Measurements from ENCODE around the gene CC2D2A.

The CC2D2A gene

GRCh38 chr4:15478724-15479088 lies 9.0 kb downstream of the CC2D2A start:
- no peaks in the 10 kb centered on the region for H3K27me3 ChIP-seq
- TF ChIP-seq, protein P1, sequence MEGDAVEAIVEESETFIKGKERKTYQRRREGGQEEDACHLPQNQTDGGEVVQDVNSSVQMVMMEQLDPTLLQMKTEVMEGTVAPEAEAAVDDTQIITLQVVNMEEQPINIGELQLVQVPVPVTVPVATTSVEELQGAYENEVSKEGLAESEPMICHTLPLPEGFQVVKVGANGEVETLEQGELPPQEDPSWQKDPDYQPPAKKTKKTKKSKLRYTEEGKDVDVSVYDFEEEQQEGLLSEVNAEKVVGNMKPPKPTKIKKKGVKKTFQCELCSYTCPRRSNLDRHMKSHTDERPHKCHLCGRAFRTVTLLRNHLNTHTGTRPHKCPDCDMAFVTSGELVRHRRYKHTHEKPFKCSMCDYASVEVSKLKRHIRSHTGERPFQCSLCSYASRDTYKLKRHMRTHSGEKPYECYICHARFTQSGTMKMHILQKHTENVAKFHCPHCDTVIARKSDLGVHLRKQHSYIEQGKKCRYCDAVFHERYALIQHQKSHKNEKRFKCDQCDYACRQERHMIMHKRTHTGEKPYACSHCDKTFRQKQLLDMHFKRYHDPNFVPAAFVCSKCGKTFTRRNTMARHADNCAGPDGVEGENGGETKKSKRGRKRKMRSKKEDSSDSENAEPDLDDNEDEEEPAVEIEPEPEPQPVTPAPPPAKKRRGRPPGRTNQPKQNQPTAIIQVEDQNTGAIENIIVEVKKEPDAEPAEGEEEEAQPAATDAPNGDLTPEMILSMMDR (IDR thresholded peaks at IDR 0.05; ENCODE audit: low read depth, low read length), result no peak
- no peak for DNase-seq
- H3K4me3 ChIP-seq (ENCODE audit: low read depth, low read length), result peak overlapping the region; percentile 74
- no peaks in the 10 kb centered on the region for H3K9me3 ChIP-seq
- peaks cover 8% of the 10 kb centered on the region for H3K36me3 ChIP-seq
- H3K4me1 ChIP-seq, result no peaks in the 10 kb centered on the region

DNA sequence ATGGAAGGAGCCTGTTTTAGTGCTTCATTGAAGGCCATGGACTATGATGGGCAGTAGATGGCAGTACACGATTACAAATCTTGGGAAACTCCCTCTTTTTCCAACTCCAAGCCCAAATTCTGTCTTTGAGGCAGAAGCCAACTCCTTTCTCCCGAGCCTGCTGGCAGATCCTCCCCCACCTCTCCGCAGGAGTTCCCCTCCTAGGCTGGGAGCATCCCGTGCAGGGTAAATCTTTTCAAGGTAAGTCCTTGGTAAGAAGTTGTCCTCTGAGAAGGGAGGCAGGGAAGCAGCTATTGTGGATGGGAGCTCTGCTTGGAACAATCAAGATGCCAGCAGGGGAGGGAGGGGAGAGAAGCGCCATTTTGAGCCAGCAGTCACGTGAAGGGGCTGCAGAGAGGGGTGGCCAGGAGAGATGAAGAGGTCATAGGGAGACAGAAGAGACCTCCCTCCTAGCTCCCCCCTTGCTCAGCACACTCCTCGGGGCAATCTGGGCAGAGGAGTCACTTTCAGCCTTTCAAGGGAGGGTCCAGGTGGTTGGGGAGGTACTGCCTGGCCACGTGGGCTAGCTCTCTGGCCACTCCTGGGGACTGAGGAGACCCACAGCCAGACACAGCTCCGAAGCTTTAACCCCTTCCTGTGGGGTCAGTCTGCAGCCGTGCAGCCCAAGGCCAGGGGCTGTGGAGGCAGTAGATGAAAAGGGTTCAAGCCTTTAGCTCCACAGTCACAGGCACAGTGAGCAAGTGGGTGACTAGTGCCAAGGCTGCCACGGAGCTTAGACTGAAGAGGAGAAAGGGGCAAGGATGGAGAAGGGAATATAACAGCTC lies 9.6 kb downstream of the CC2D2A start:
- TF ChIP-seq, protein P1 (IDR thresholded peaks at IDR 0.05; ENCODE audit: low read depth, low read length), result peak; percentile 83
- peak; percentile 76 for DNase-seq
- peaks cover 8% of the 10 kb centered on the region for H3K36me3 ChIP-seq
- no peaks in the 10 kb centered on the region for H3K4me1 ChIP-seq
- no peaks in the 10 kb centered on the region for H3K27me3 ChIP-seq
- H3K4me3 ChIP-seq (ENCODE audit: low read depth, low read length), result peak overlapping the region; percentile 74
- no peaks in the 10 kb centered on the region for H3K9me3 ChIP-seq

- TF ChIP-seq, protein P1 (IDR thresholded peaks at IDR 0.05; ENCODE audit: low read depth, low read length), result no peak
- Histone ChIP-seq H3K4me1 (no peaks in the 10 kb centered on the region), H3K36me3 (peaks cover 8% of the 10 kb centered on the region), H3K27me3 (no peaks in the 10 kb centered on the region), H3K9me3 (no peaks in the 10 kb centered on the region), H3K4me3 (ENCODE audit: low read depth, low read length) (peak overlapping the region; percentile 74)
- DNase-seq, result no peak
Measured at GRCh38 chr4:15479913-15480185, 10.2 kb downstream of the CC2D2A start.

- Histone ChIP-seq H3K9me3 (no peaks in the 10 kb centered on the region), H3K4me3 (ENCODE audit: low read depth, low read length) (no peak overlapping the region), H3K4me1 (no peaks in the 10 kb centered on the region), H3K36me3 (peaks cover 8% of the 10 kb centered on the region), H3K27me3 (no peaks in the 10 kb centered on the region)
- DNase-seq, result no peak
- TF ChIP-seq, protein P1 (IDR thresholded peaks at IDR 0.05; ENCODE audit: low read depth, low read length), result no peak
Measured at GRCh38 chr4:15481961-15482745, 12.5 kb downstream of the CC2D2A start.

DNA sequence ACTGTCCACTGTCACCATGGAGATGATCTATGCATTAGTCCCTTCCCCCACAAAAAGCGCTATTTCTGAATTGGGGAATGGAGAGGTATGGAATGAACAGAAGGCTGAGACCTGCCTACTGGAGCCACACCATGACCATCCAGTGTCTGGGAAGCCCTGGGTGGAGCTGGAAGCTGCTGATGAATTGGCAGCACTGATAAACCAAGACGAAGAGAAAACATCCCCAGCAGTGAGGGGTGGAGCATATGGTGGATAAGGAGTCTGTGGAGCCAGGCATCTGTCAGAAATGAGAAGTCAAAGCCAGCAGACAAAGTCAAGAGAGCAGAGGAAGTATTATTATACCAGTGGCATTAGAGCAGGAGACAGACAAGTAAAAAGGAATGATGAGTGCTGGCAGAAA lies 13.2 kb downstream of the CC2D2A start:
- H3K27me3 ChIP-seq, result no peaks in the 10 kb centered on the region
- TF ChIP-seq, protein P1 (IDR thresholded peaks at IDR 0.05; ENCODE audit: low read depth, low read length), result no peak
- H3K9me3 ChIP-seq, result no peaks in the 10 kb centered on the region
- no peak for DNase-seq
- no peaks in the 10 kb centered on the region for H3K4me1 ChIP-seq
- H3K4me3 ChIP-seq (ENCODE audit: low read depth, low read length), result no peak overlapping the region
- peaks cover 8% of the 10 kb centered on the region for H3K36me3 ChIP-seq

- no peak overlapping the region for H3K4me3 ChIP-seq (ENCODE audit: low read depth, low read length)
- TF ChIP-seq, protein P1 (IDR thresholded peaks at IDR 0.05; ENCODE audit: low read depth, low read length), result no peak
- H3K4me1 ChIP-seq, result no peaks in the 10 kb centered on the region
- no peaks in the 10 kb centered on the region for H3K36me3 ChIP-seq
- no peak for DNase-seq
- H3K27me3 ChIP-seq, result no peaks in the 10 kb centered on the region
- H3K9me3 ChIP-seq, result no peaks in the 10 kb centered on the region
Measured at GRCh38 chr4:15488136-15488535, 18.5 kb downstream of the CC2D2A start.

Data from BE2C (cell line).